Measurements from ENCODE around the gene KLHL29.

- TF ChIP-seq CTCF (IDR thresholded peaks at IDR 0.05; ENCODE audit: low read depth, low read length) (no peak), MAX (IDR thresholded peaks at IDR 0.05; ENCODE audit: low read depth, low read length) (no peak), MYC (IDR thresholded peaks at IDR 0.05; ENCODE audit: low read depth, low read length) (no peak), POLR2A (IDR thresholded peaks at IDR 0.05; ENCODE audit: extremely low read depth, insufficient read length) (no peak)
Observed at GRCh38 chr2:23523373-23524260, 138.6 kb downstream of the KLHL29 start.

All from NB4 (cell line).